DOHH2 (cell line): ENCODE data around the gene GGACT.

Experiments used
- H3F3A ChIP-seq: fragments of 200-600 bp; sonication (generic), shearing (Covaris generic); 2 replicates; pipeline ENCODE4 v1.6.0; 2016; ENCODE audit warnings: antibody characterized with exemption, mild to moderate bottlenecking; ENCODE audit not compliant: control insufficient read depth, insufficient read depth
- H3K27ac ChIP-seq: fragments of 200-600 bp; sonication (generic); 2 replicates; pipeline ENCODE4 v1.5.1; 2014; ENCODE audit warnings: low read depth, mild to moderate bottlenecking, low read length, moderate library complexity
- H3K27me3 ChIP-seq: fragments of 200-600 bp; sonication (generic); 2 replicates; pipeline ENCODE4 v1.6.1; 2014; ENCODE audit warnings: mild to moderate bottlenecking, low read length, mixed read lengths; ENCODE audit not compliant: control insufficient read depth
- H3K36me3 ChIP-seq: fragments of 200-600 bp; sonication (generic); 2 replicates; pipeline ENCODE4 v1.6.1; 2014; ENCODE audit warnings: mild to moderate bottlenecking, low read length, moderate library complexity, mixed read lengths; ENCODE audit not compliant: control insufficient read depth
- H3K4me1 ChIP-seq: fragments of 200-600 bp; sonication (generic); 2 replicates; pipeline ENCODE4 v1.6.1; 2014; ENCODE audit warnings: mild to moderate bottlenecking, low read length, mixed read lengths; ENCODE audit not compliant: control insufficient read depth
- H3K4me2 ChIP-seq: fragments of 200-600 bp; sonication (generic); 2 replicates; pipeline ENCODE4 v1.6.0; 2014; ENCODE audit warnings: mild to moderate bottlenecking, low read length, moderate library complexity
- H3K4me3 ChIP-seq: fragments of 200-600 bp; sonication (generic); 2 replicates; pipeline ENCODE4 v1.5.1; 2014; ENCODE audit warnings: mild to moderate bottlenecking, low read length, mixed read lengths
- H3K79me2 ChIP-seq: fragments of 200-600 bp; sonication (generic); 2 replicates; pipeline ENCODE4 v1.6.1; 2014; ENCODE audit warnings: mild to moderate bottlenecking, low read length, mixed read lengths; ENCODE audit not compliant: control insufficient read depth
- H3K9me2 ChIP-seq: fragments of 200-600 bp; sonication (generic); replicated peaks from 2 replicates; pipeline ENCODE4 v1.6.1; 2014; ENCODE audit warnings: mild to moderate bottlenecking, low read length, mixed read lengths; ENCODE audit not compliant: control insufficient read depth
- H3K9me3 ChIP-seq: fragments of 200-600 bp; sonication (generic); 2 replicates; pipeline ENCODE4 v1.6.1; 2014; ENCODE audit warnings: antibody characterized with exemption, low read length, mixed read lengths; ENCODE audit not compliant: control insufficient read depth, insufficient read depth
- H4K20me1 ChIP-seq: fragments of 200-600 bp; sonication (generic); 2 replicates; pipeline ENCODE4 v1.6.0; 2014; ENCODE audit warnings: low read depth, mild to moderate bottlenecking, antibody characterized with exemption, low read length, moderate library complexity; ENCODE audit not compliant: control insufficient read depth, insufficient read depth
- EZH2phosphoT487 ChIP-seq: fragments of 200-600 bp; sonication (generic); IDR thresholded peaks from 2 replicates; pipeline ENCODE4 v1.6.1; 2017; ENCODE audit warnings: borderline replicate concordance, mild to moderate bottlenecking, antibody characterized with exemption, low read length, moderate library complexity, mixed read lengths
- TF ChIP-seq, protein P1 (sequence below): fragments of 200-600 bp; sonication (generic); IDR thresholded peaks from one replicate; pipeline ENCODE4 v1.5.1; 2014; ENCODE audit warnings: antibody characterized with exemption, mild to moderate bottlenecking, low read depth, low read length; ENCODE audit not compliant: poor library complexity, severe bottlenecking

GGACT gene

DNA sequence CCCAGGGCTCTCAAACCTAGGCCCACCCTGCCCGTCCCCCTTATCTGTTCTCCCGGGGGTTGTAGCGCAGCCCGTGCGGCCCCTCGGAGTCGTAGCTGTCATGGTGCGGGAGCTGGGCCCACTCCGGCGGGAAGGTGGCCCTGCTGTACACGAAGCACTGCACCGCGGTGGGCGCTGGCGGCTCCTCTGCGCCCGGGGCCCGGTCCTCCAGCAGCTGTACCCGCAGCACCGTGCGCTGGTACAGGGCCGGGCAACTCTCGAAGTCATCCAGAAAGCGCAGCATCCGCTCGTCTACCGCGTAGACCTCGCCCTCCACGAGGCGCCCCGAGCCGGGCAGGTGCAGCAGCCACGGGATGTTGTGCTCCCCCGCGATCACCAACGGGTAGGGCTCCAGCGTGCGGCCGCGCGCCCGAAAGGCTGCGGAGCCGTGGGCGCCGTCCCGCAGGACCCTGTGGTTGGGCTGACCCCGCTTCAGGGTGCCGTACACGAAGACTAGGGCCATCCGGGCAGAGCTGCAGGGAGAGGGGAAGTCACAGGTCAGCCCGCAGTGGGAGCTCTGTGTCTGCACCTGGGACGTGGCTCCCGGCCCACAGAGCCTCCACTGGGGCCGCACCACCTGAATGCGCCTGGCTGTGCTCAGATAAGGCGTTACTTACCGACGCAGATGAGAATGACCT, 56.4 kb downstream of the GGACT start:
- Histone ChIP-seq H3K36me3 (no peaks in the 10 kb centered on the region), H4K20me1 (no peaks in the 10 kb centered on the region), H3F3A (no peaks in the 10 kb centered on the region), H3K27me3 (no peaks in the 10 kb centered on the region), H3K9me3 (no peaks in the 10 kb centered on the region), H3K9me2 (no peaks in the 10 kb centered on the region), H3K4me1 (no peaks in the 10 kb centered on the region), H3K4me2 (no peak overlapping the region), H3K79me2 (no peaks in the 10 kb centered on the region), H3K27ac (no peak overlapping the region), H3K4me3 (no peak overlapping the region)
- no peak for TF ChIP-seq EZH2phosphoT487
- TF ChIP-seq, protein P1, sequence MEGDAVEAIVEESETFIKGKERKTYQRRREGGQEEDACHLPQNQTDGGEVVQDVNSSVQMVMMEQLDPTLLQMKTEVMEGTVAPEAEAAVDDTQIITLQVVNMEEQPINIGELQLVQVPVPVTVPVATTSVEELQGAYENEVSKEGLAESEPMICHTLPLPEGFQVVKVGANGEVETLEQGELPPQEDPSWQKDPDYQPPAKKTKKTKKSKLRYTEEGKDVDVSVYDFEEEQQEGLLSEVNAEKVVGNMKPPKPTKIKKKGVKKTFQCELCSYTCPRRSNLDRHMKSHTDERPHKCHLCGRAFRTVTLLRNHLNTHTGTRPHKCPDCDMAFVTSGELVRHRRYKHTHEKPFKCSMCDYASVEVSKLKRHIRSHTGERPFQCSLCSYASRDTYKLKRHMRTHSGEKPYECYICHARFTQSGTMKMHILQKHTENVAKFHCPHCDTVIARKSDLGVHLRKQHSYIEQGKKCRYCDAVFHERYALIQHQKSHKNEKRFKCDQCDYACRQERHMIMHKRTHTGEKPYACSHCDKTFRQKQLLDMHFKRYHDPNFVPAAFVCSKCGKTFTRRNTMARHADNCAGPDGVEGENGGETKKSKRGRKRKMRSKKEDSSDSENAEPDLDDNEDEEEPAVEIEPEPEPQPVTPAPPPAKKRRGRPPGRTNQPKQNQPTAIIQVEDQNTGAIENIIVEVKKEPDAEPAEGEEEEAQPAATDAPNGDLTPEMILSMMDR, result no peak

DNA sequence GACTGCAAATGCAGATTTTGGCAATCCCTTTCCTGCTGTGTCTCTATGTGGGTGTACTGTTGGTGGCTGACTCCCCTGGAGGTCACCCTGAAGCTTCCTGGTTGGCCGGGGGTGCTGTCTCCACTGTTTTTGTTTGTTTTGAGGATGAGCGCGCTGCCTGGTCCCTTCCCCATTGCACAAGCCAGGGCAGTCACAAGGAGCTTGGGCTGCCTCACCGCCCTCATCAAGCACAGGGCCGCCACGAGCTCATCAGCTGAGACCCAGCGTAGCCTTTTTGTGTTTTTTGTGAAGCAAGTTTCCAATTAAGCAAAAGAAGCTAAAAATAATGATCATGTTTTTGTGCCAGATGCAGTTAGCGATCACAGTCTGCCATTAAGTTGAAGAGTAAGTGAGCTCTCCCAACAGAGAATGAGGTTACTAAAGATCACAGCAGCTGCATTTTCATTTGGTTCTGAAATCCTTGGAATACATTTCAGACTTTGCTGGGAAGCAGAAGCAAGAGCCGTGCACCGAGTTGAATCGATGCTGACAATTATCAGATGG, 57.8 kb downstream of the GGACT start:
- Histone ChIP-seq H3K4me3 (no peak overlapping the region), H3K27me3 (no peaks in the 10 kb centered on the region), H3K79me2 (no peaks in the 10 kb centered on the region), H3K4me2 (no peak overlapping the region), H3K36me3 (no peaks in the 10 kb centered on the region), H3K9me2 (no peaks in the 10 kb centered on the region), H3K4me1 (no peaks in the 10 kb centered on the region), H3K9me3 (no peaks in the 10 kb centered on the region), H4K20me1 (no peaks in the 10 kb centered on the region), H3F3A (no peaks in the 10 kb centered on the region), H3K27ac (no peak overlapping the region)
- TF ChIP-seq, protein P1, result no peak
- no peak for TF ChIP-seq EZH2phosphoT487

DNA sequence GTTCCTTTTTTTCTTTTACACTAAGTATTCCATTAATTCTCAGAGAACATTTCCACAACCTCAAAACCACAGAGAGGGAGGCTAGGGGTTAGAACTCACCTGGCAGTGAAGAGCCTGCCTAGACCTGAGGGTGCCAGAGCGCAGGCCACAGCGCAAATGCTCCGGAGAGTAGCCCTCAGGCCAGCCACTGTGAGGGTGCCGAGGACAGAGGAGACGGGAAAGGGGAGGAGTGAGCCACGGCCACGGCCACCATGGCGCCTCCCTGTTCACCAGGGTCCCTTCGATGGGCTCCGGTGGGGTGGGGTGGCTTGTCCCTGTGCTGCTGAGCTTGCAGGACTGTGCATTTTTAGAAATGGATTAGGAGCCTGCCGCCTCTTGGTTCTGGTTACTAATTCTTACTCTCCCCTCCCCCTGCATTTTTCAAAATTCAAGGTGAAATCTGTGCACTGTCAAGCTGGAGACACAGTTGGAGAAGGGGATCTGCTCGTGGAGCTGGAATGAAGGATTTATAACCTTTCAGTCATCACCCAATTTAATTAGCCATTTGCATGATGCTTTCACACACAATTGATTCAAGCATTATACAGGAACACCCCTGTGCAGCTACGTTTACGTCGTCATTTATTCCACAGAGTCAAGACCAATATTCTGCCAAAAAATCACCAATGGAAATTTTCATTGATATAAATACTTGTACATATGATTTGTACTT, 58.8 kb downstream of the GGACT start:
- no peak overlapping the region for H3K4me3 ChIP-seq
- H3K36me3 ChIP-seq, result no peaks in the 10 kb centered on the region
- H3K4me1 ChIP-seq, result no peaks in the 10 kb centered on the region
- H3K9me2 ChIP-seq, result no peaks in the 10 kb centered on the region
- H3K4me2 ChIP-seq, result no peak overlapping the region
- no peak overlapping the region for H3K27ac ChIP-seq
- TF ChIP-seq, protein P1, result no peak
- TF ChIP-seq EZH2phosphoT487, result no peak
- H3F3A ChIP-seq, result no peaks in the 10 kb centered on the region
- H4K20me1 ChIP-seq, result no peaks in the 10 kb centered on the region
- no peaks in the 10 kb centered on the region for H3K9me3 ChIP-seq
- no peaks in the 10 kb centered on the region for H3K79me2 ChIP-seq
- no peaks in the 10 kb centered on the region for H3K27me3 ChIP-seq
